K562 (cell line): ENCODE results near the gene CSDE1. TPM values are rescaled to one million over a fixed set of nuclear protein-coding genes. Genes with fewer than 3 reads are reported as not detected.

Experiments
- ATAC-seq: fragments of 200-7000 bp; cut with Tn5 transposase; 3 replicates; pipeline ENCODE4 v1.9.1; 2020; ENCODE audit warnings: moderate library complexity
- BruUV-seq: library from RNA; stranded (reverse); fragments of 400-500 nt; replicated peaks from 2 replicates; lab custom pipeline; 2021; lab: Mats Ljungman, UMichigan
- CTCF ChIA-PET: fragments of 300-600 bp; formaldehyde crosslinking; extraction: SDS; loops from one replicate; lab custom pipeline; 2021; ENCODE audit warnings: low intra/inter-chr PET ratio; lab: Yijun Ruan, JAX
- POLR2A ChIA-PET: fragments of 300-600, 350-650 bp; sonication (Branson Sonifier 250); formaldehyde crosslinking; extraction: SDS; loops from one replicate; lab custom pipeline; 2021; ENCODE audit warnings: antibody characterized with exemption, inconsistent platforms; lab: Yijun Ruan, JAX
- DNase-seq, 4 experiments: peaks; one replicate each; pipeline versions ENCODE4 v3.0.0 to v3.0.0-alpha.2; 2011 to 2018; ENCODE audit warnings: low spot score in 3 of 4, mixed read lengths in 3 of 4; ENCODE audit errors: extremely low read depth in 1 of 4
- FAIRE-seq: peaks from 2 replicates; lab custom pipeline; 2011; peaks lifted over from hg19 to GRCh38; lab: Jason Lieb, UNC
- H2AFZ ChIP-seq: 2 replicates; pipeline ENCODE4 v1.6.0; 2011; ENCODE audit warnings: low read depth, low read length, control low read depth, inconsistent platforms
- H3K27ac ChIP-seq: fragments of 200-600 bp; 3 replicates; pipeline ENCODE4 v1.8.0; 2011; ENCODE audit warnings: low read depth, mild to moderate bottlenecking, control low read depth, inconsistent platforms, low read length, moderate library complexity, mixed read lengths; ENCODE audit errors: extremely low read depth
- H3K27me3 ChIP-seq, 2 experiments: fragments of 300-600 bp in 1 of 2; 2 replicates in 1 of 2; 3 replicates in 1 of 2; pipeline versions ENCODE4 v1.6.0 to v1.8.0; 2011; ENCODE audit warnings: inconsistent platforms in 2 of 2, low read length in 2 of 2, mild to moderate bottlenecking in 1 of 2, mixed read lengths in 1 of 2, moderate library complexity in 1 of 2; ENCODE audit not compliant: control insufficient read depth in 2 of 2, insufficient read depth in 2 of 2
- H3K36me3 ChIP-seq: fragments of 300-600 bp; 3 replicates; pipeline ENCODE4 v1.8.0; 2011; ENCODE audit warnings: mild to moderate bottlenecking, low read length, inconsistent platforms; ENCODE audit not compliant: control insufficient read depth, insufficient read depth
- H3K4me1 ChIP-seq, 2 experiments: fragments of 200-600 bp in 1 of 2; replicated peaks in 1 of 2; 2 replicates in 1 of 2; 3 replicates in 1 of 2; pipeline versions ENCODE4 v1.5.1 to v1.8.0; 2011; ENCODE audit warnings: inconsistent platforms in 2 of 2, low read length in 2 of 2, mild to moderate bottlenecking in 1 of 2, mixed read lengths in 1 of 2, moderate library complexity in 1 of 2; ENCODE audit not compliant: control insufficient read depth in 2 of 2, insufficient read depth in 2 of 2
- H3K4me2 ChIP-seq: 2 replicates; pipeline ENCODE4 v1.6.1; 2011; ENCODE audit warnings: low read length, control low read depth, inconsistent platforms, mixed read lengths; ENCODE audit not compliant: insufficient read depth
- H3K4me3 ChIP-seq: fragments of 200-600 bp; sonication (generic), shearing (Covaris generic); 2 replicates; pipeline ENCODE4 v1.5.1; 2016; ENCODE audit warnings: control low read depth, inconsistent platforms
- H3K79me2 ChIP-seq: fragments of 200-600 bp; 3 replicates; pipeline ENCODE4 v1.8.0; 2011; ENCODE audit warnings: low read length, inconsistent platforms; ENCODE audit not compliant: control insufficient read depth, insufficient read depth
- H3K9ac ChIP-seq, 2 experiments: 2 replicates each; pipeline versions ENCODE4 v1.6.0 to v1.6.1; 2011; ENCODE audit warnings: low read depth in 2 of 2, low read length in 2 of 2, control low read depth in 1 of 2, inconsistent platforms in 1 of 2, mild to moderate bottlenecking in 1 of 2, mixed read lengths in 1 of 2; ENCODE audit not compliant: insufficient read depth in 1 of 2
- H3K9me1 ChIP-seq: one replicate; pipeline ENCODE4 v1.6.0; 2011; ENCODE audit warnings: inconsistent platforms, mild to moderate bottlenecking, low read length, moderate library complexity; ENCODE audit not compliant: control insufficient read depth, insufficient read depth
- H3K9me3 ChIP-seq: replicated peaks from 2 replicates; pipeline ENCODE4 v1.5.1; 2011; ENCODE audit warnings: low read depth, low read length, inconsistent platforms; ENCODE audit not compliant: control insufficient read depth, insufficient read depth
- H4K20me1 ChIP-seq: replicated peaks from 2 replicates; pipeline ENCODE4 v1.6.1; 2011; ENCODE audit warnings: low read length, inconsistent platforms, mixed read lengths; ENCODE audit not compliant: control insufficient read depth, insufficient read depth
- FOXJ3 ChIP-seq: sonication (generic); formaldehyde crosslinking; IDR thresholded peaks from 2 replicates; pipeline ENCODE4 v1.4.0; 2020; ENCODE audit warnings: mild to moderate bottlenecking, missing genetic modification reagents
- GABPB1 ChIP-seq: sonication (generic); formaldehyde crosslinking; IDR thresholded peaks from 2 replicates; pipeline ENCODE4 v1.8.0; 2022; ENCODE audit warnings: mild to moderate bottlenecking, missing genetic modification reagents
- MEF2D ChIP-seq: conservative IDR thresholded peaks from 2 replicates; pipeline ENCODE4 v1.6.1; 2016; ENCODE audit warnings: low read depth, missing genetic modification characterization, missing compliant biosample characterization
- MEIS2 ChIP-seq: fragments of 450-650 bp; IDR thresholded peaks from 2 replicates; pipeline ENCODE4 v1.6.1; 2014; ENCODE audit warnings: mild to moderate bottlenecking; ENCODE audit not compliant: partially characterized antibody
- SMARCC2 ChIP-seq: fragments of 450-650 bp; IDR thresholded peaks from 2 replicates; pipeline ENCODE4 v1.6.1; 2017; ENCODE audit warnings: antibody characterized with exemption, moderate library complexity, mild to moderate bottlenecking, low read depth
- STAG1 ChIP-seq: sonication (generic); formaldehyde crosslinking; IDR thresholded peaks from 2 replicates; pipeline ENCODE4 v1.5.0; 2020; ENCODE audit warnings: missing genetic modification reagents, borderline replicate concordance
- TCF7L2 ChIP-seq: fragments of 150-350 bp; IDR thresholded peaks from 2 replicates; pipeline ENCODE4 v1.6.1; 2016; ENCODE audit warnings: low read depth, mild to moderate bottlenecking, low read length, moderate library complexity
- ZNF644 ChIP-seq: fragments of 200-800 bp; sonication (Bioruptor generic); IDR thresholded peaks from 2 replicates; pipeline ENCODE4 v1.6.1; 2016; ENCODE audit warnings: low read depth, missing genetic modification characterization, missing compliant biosample characterization
- ZSCAN29 ChIP-seq: fragments of 450-650 bp; IDR thresholded peaks from 2 replicates; pipeline ENCODE4 v1.6.1; 2017
- WGBS: fragments of 100-300 bp; shearing (Covaris generic); methylation state at CpG from one replicate; pipeline ENCODE4 v1.1.6; 2016; ENCODE audit warnings: low coverage, mixed read lengths; ENCODE audit not compliant: insufficient coverage; ENCODE audit errors: missing lambda C conversion rate; 5-methylcytosine and 5-hydroxymethylcytosine counted together
- in situ Hi-C: fragments of 300-500 bp; cut with MboI; formaldehyde crosslinking; loops from 4 replicates; pipeline ENCODE4 v1.15.0; 2018; ENCODE audit warnings: inconsistent platforms, mixed read lengths
- intact Hi-C: fragments of 100-400 bp; cut with micrococcal nuclease; formaldehyde crosslinking; loops from 2 replicates; pipeline ENCODE4 v1.14.2; 2022
- polyA plus RNA-seq, 8 experiments: library from polyadenylated mRNA; depleted of rRNA in 4 of 8; stranded (reverse) in 5 of 8; unstranded in 3 of 8; fragments of >200 nt; fragmentation: Nextera tagmentation in 2 of 8; fragmentation: Illumina TruSeq in 1 of 8; extraction: Ambion mirVana in 2 of 8; extraction: Trizol in 1 of 8; gene quantifications; 2 replicates each; pipeline versions ENCODE4 v1.2.1 to v1.2.3, GENCODE V29; 2011 to 2014; ENCODE audit warnings: inconsistent platforms in 1 of 8, missing spikeins in 1 of 8
- total RNA-seq, 7 experiments: library from RNA; depleted of rRNA in 6 of 7; stranded (reverse); fragments of >200 nt in 6 of 7; fragmentation: Illumina TruSeq in 2 of 7; extraction: Trizol in 2 of 7; gene quantifications; 2 replicates each; pipeline versions ENCODE4 v1.2.1 to v1.2.3, GENCODE V29; 2011 to 2021; ENCODE audit warnings: low replicate concordance in 1 of 7
- TF ChIP-seq, protein P1 (sequence below): fragments of 250-450 bp; sonication (Bioruptor Pico); IDR thresholded peaks from 2 replicates; pipeline ENCODE4 v1.4.0; 2020; ENCODE audit warnings: borderline replicate concordance
- TF ChIP-seq, protein P2 (sequence below): fragments of 250-450 bp; sonication (Bioruptor Pico); IDR thresholded peaks from 2 replicates; pipeline ENCODE4 v1.5.1; 2021; ENCODE audit warnings: mild to moderate bottlenecking

CSDE1 gene
- total and polyA plus RNA-seq, 9 of the 15 experiments (the other 6 are each of a cell fraction or from before 2014, with no cell fraction given): 174 to 538 (median 403) TPM

DNA sequence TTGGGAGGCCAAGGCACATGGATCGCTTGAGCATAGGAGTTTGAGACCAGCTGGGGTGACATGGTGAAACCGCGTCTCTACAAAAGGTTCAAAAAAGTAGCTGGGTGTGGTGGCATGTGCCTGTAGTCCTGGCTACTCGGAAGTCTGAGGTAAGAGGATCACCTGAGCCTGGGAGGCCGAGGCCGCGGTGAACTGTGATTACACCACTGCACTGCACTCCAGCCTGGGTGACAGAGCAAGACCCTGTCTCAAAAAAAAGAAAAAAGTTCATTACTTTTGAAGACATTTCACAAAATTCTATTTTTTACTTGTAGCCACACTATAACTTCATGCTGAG, 85.9 kb downstream of the CSDE1 start:
- Histone ChIP-seq H3K4me2 (no peak overlapping the region), H3K9me1 (no peaks in the 10 kb centered on the region), H3K9me3 (no peaks in the 10 kb centered on the region), H3K27ac (no peak overlapping the region), H2AFZ (no peak overlapping the region), H3K9ac (no peak overlapping the region), H4K20me1 (no peaks in the 10 kb centered on the region), H3K79me2 (no peaks in the 10 kb centered on the region), H3K27me3 (peaks cover 6 to 16% of the 10 kb centered on the region in 2 experiments; a peak in 3 of 5 replicates), H3K36me3 (no peaks in the 10 kb centered on the region), H3K4me3 (no peak overlapping the region), H3K4me1 (peaks cover 4 to 13% of the 10 kb centered on the region in 2 experiments; a peak in 3 of 5 replicates)
- TF ChIP-seq GABPB1 (CRISPR knock-in tag) (no peak), ZSCAN29 (no peak), ZNF644 (tag) (no peak), FOXJ3 (CRISPR knock-in tag) (no peak), TCF7L2 (no peak), MEIS2 (no peak), SMARCC2 (no peak), STAG1 (CRISPR knock-in tag) (no peak), MEF2D (tag) (no peak)
- TF ChIP-seq, protein P1, sequence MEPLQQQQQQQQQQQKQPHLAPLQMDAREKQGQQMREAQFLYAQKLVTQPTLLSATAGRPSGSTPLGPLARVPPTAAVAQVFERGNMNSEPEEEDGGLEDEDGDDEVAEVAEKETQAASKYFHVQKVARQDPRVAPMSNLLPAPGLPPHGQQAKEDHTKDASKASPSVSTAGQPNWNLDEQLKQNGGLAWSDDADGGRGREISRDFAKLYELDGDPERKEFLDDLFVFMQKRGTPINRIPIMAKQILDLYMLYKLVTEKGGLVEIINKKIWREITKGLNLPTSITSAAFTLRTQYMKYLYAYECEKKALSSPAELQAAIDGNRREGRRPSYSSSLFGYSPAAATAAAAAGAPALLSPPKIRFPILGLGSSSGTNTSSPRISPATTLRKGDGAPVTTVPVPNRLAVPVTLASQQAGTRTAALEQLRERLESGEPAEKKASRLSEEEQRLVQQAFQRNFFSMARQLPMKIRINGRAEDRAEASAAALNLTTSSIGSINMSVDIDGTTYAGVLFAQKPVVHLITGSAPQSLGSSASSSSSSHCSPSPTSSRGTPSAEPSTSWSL (CRISPR knock-in tag): no peak
- TF ChIP-seq, protein P2, sequence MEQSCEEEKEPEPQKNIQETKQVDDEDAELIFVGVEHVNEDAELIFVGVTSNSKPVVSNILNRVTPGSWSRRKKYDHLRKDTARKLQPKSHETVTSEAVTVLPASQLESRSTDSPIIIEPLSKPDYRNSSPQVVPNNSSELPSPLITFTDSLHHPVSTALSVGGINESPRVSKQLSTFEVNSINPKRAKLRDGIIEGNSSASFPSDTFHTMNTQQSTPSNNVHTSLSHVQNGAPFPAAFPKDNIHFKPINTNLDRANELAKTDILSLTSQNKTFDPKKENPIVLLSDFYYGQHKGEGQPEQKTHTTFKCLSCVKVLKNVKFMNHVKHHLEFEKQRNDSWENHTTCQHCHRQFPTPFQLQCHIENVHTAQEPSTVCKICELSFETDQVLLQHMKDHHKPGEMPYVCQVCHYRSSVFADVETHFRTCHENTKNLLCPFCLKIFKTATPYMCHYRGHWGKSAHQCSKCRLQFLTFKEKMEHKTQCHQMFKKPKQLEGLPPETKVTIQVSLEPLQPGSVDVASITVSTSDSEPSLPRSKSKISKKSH (CRISPR knock-in tag): no peak
- FAIRE-seq: no peak
- intact Hi-C loops: no loop called here
- DNase-seq: no peak
- in situ Hi-C loops: no loop called here
- BruUV-seq: no TSS peak
- 4% methylated on average over 7 of the region's 7 CpGs for WGBS
- ATAC-seq: no peak
- POLR2A ChIA-PET: interaction anchor here (1.0 kb wide), 1 partner anchor 12 kb away, joined by 4 read pairs; no protein-coding TSS in a partner anchor
- CTCF ChIA-PET: interaction anchor here (1.0 to 2.7 kb wide), 2 partner anchors 325 to 693 kb away, joined by 4 to 8 read pairs; no protein-coding TSS in a partner anchor
